HCT116 (cell line): ENCODE results near the gene KRTAP10-8. TPM values are rescaled to one million over a fixed set of nuclear protein-coding genes. Genes with fewer than 3 reads are reported as not detected.

Experiments
- ATAC-seq: fragments of 200-7000 bp; cut with Tn5 transposase; 2 replicates; pipeline ENCODE4 v1.9.1; 2020; ENCODE audit warnings: mild to moderate bottlenecking, moderate library complexity
- BruUV-seq: library from RNA; stranded (reverse); fragments of 400-500 nt; replicated peaks from 2 replicates; lab custom pipeline; 2021; lab: Mats Ljungman, UMichigan
- CTCF ChIA-PET: fragments of 300-600 bp; sonication (Branson Sonifier 250); formaldehyde crosslinking; loops from one replicate; lab custom pipeline; 2021; ENCODE audit warnings: antibody characterized with exemption; lab: Charles Lee
- POLR2A ChIA-PET: fragments of 300-600, 350-600 bp; sonication (Branson Sonifier 250); formaldehyde crosslinking; loops from one replicate; lab custom pipeline; 2021; ENCODE audit warnings: antibody characterized with exemption; lab: Charles Lee
- RAD21 ChIA-PET, 2 experiments: fragments of 300-600 bp; sonication (Branson Sonifier 250); formaldehyde crosslinking; loops; one replicate each; lab custom pipeline; 2023; ENCODE audit warnings: low total read pairs in 2 of 2; ENCODE audit not compliant: uncharacterized antibody in 2 of 2, unreplicated experiment in 2 of 2, low non-redundant PET in 1 of 2; lab: Charles Lee
- DNase-seq: peaks from one replicate; pipeline ENCODE4 v3.0.0-alpha.2; 2010; ENCODE audit warnings: low read depth, low spot score
- H2AFZ ChIP-seq: fragments of 200-600 bp; shearing (Covaris generic), sonication (generic); 2 replicates; pipeline ENCODE4 v1.6.1; 2017; ENCODE audit warnings: low read depth, mixed run types, mixed read lengths, antibody characterized with exemption, low read length; ENCODE audit not compliant: poor library complexity, severe bottlenecking
- H3K27ac ChIP-seq: 2 replicates; pipeline ENCODE4 v1.5.1; 2012; ENCODE audit warnings: low read depth, low read length
- H3K27me3 ChIP-seq: fragments of 200-600 bp; sonication (generic); 2 replicates; pipeline ENCODE4 v1.6.1; 2016; ENCODE audit warnings: mixed run types, low read length, mixed read lengths; ENCODE audit not compliant: insufficient read depth
- H3K36me3 ChIP-seq, 2 experiments: fragments of 200-500 bp in 1 of 2; fragments of 200-600 bp in 1 of 2; sonication (Bioruptor generic) in 1 of 2; sonication (generic) in 1 of 2; 2 replicates each; pipeline versions ENCODE4 v1.5.1 to v1.6.1; 2014 to 2016; ENCODE audit warnings: low read length in 2 of 2, inconsistent platforms in 1 of 2, mixed read lengths in 1 of 2, mixed run types in 1 of 2; ENCODE audit not compliant: insufficient read depth in 2 of 2, control insufficient read depth in 1 of 2
- H3K4me1 ChIP-seq, 2 experiments: fragments of 200-600 bp in 1 of 2; sonication (generic) in 1 of 2; 2 replicates each; pipeline versions ENCODE4 v1.5.1 to v1.6.1; 2012 to 2017; ENCODE audit warnings: low read length in 2 of 2, inconsistent platforms in 1 of 2, mild to moderate bottlenecking in 1 of 2, mixed read lengths in 1 of 2, mixed run types in 1 of 2, moderate library complexity in 1 of 2; ENCODE audit not compliant: insufficient read depth in 2 of 2, control insufficient read depth in 1 of 2
- H3K4me2 ChIP-seq: fragments of 200-600 bp; sonication (generic); 2 replicates; pipeline ENCODE4 v1.6.1; 2017; ENCODE audit warnings: mixed run types, low read length, mixed read lengths
- H3K4me3 ChIP-seq, 2 experiments: fragments of 200-600 bp in 1 of 2; sonication (generic) in 1 of 2; replicated peaks in 1 of 2; 2 replicates each; pipeline ENCODE4 v1.5.1; 2011 to 2016; ENCODE audit warnings: low read length in 2 of 2, control low read depth in 1 of 2, low read depth in 1 of 2, mild to moderate bottlenecking in 1 of 2, mixed read lengths in 1 of 2, mixed run types in 1 of 2
- H3K79me2 ChIP-seq: fragments of 200-600 bp; sonication (generic); 2 replicates; pipeline ENCODE4 v1.6.1; 2017; ENCODE audit warnings: mild to moderate bottlenecking, mixed run types, low read length, moderate library complexity, mixed read lengths; ENCODE audit not compliant: insufficient read depth
- H3K9ac ChIP-seq: fragments of 200-600 bp; sonication (generic); 2 replicates; pipeline ENCODE4 v1.6.1; 2016; ENCODE audit warnings: low read length, mixed read lengths
- H3K9me2 ChIP-seq: fragments of 200-600 bp; sonication (generic), shearing (Covaris generic); 2 replicates; pipeline ENCODE4 v1.6.1; 2017; ENCODE audit warnings: mixed run types, mild to moderate bottlenecking, moderate library complexity; ENCODE audit not compliant: insufficient read depth
- H3K9me3 ChIP-seq, 2 experiments: fragments of 200-500 bp in 1 of 2; fragments of 200-600 bp in 1 of 2; sonication (Bioruptor generic) in 1 of 2; sonication (generic) in 1 of 2; 2 replicates each; pipeline ENCODE4 v1.6.1; 2014 to 2017; ENCODE audit warnings: low read length in 2 of 2, mixed read lengths in 2 of 2, inconsistent platforms in 1 of 2, low read depth in 1 of 2, mild to moderate bottlenecking in 1 of 2, mixed run types in 1 of 2, moderate library complexity in 1 of 2; ENCODE audit not compliant: control insufficient read depth in 1 of 2, insufficient read depth in 1 of 2
- H4K20me1 ChIP-seq: fragments of 200-600 bp; sonication (generic), shearing (Covaris generic); 2 replicates; pipeline ENCODE4 v1.6.1; 2017; ENCODE audit warnings: mixed run types, mild to moderate bottlenecking, moderate library complexity; ENCODE audit not compliant: insufficient read depth
- CEBPB ChIP-seq: IDR thresholded peaks from 2 replicates; pipeline ENCODE4 v1.6.1; 2012; ENCODE audit warnings: low read depth
- EZH2phosphoT487 ChIP-seq: fragments of 200-600 bp; IDR thresholded peaks from 2 replicates; pipeline ENCODE4 v1.6.1; 2018; ENCODE audit warnings: antibody characterized with exemption, borderline replicate concordance
- JUND ChIP-seq: IDR thresholded peaks from 2 replicates; pipeline ENCODE4 v1.6.1; 2012
- POLR2A ChIP-seq: IDR thresholded peaks from 2 replicates; pipeline ENCODE4 v1.7.0; 2011; ENCODE audit warnings: borderline replicate concordance; ENCODE audit not compliant: insufficient read depth, insufficient read length; ENCODE audit errors: extremely low read depth
- RAD21 ChIP-seq: IDR thresholded peaks from 2 replicates; pipeline ENCODE4 v1.6.1; 2012; ENCODE audit warnings: low read depth, mild to moderate bottlenecking
- SIN3A ChIP-seq: IDR thresholded peaks from 2 replicates; pipeline ENCODE4 v1.6.1; 2012; ENCODE audit warnings: low read depth
- intact Hi-C: fragments of 100-400 bp; cut with micrococcal nuclease; formaldehyde crosslinking; loops from 2 replicates; pipeline ENCODE4 v1.10.0; 2022
- total RNA-seq: library from RNA; stranded (reverse); gene quantifications from one replicate; pipeline ENCODE4 v1.2.1, GENCODE V29; 2021; ENCODE audit not compliant: unreplicated experiment
- TF ChIP-seq, protein P1 (sequence below): IDR thresholded peaks from 2 replicates; pipeline ENCODE4 v1.6.1; 2012
- TF ChIP-seq, protein P2 (sequence below): IDR thresholded peaks from 2 replicates; pipeline ENCODE4 v1.6.1; 2012; ENCODE audit warnings: low read depth

Gene KRTAP10-8
- total RNA-seq, 1 experiment from 2014 or later: not detected

DNA sequence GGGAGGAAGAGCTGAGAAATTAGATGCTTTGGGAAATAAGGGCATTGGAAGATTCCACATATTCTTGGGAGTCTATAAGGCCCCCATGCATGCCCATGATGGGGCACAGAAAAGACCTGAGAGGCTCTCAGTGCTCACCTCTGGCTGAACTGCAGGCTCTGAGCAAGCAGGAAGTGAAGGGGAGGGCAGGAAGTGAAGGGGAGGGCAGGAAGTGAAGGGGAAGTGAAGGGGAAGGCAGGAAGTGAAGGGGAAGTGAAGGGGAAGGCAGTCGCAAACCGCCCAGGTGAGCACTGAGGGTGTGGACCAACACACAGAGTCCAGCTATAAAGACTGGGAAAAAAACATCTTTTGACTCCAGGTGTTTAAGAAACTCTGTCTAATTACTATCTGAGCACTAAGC, 18.6 kb downstream of the KRTAP10-8 start:
- no peak for ATAC-seq

More for the DNA sequence above, 18.6 kb downstream of the KRTAP10-8 start:
- ChIA-PET CTCF (no interaction called here), RAD21 (no interaction called here), POLR2A (no interaction called here)
- Histone ChIP-seq H3K9me3 (peaks cover 0 to 3% of the 10 kb centered on the region in 2 experiments; a peak in 1 of 4 replicates), H3K36me3 (no peaks in the 10 kb centered on the region), H3K9me2 (no peaks in the 10 kb centered on the region), H3K4me2 (no peak overlapping the region), H3K27me3 (no peaks in the 10 kb centered on the region), H3K4me3 (no peak overlapping the region), H3K9ac (no peak overlapping the region), H3K27ac (no peak overlapping the region), H2AFZ (no peak overlapping the region), H3K4me1 (no peaks in the 10 kb centered on the region), H4K20me1 (no peaks in the 10 kb centered on the region), H3K79me2 (no peaks in the 10 kb centered on the region)
- BruUV-seq: no TSS peak
- TF ChIP-seq, protein P1, sequence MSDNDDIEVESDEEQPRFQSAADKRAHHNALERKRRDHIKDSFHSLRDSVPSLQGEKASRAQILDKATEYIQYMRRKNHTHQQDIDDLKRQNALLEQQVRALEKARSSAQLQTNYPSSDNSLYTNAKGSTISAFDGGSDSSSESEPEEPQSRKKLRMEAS: no peak
- TF ChIP-seq JUND: no peak
- TF ChIP-seq POLR2A: no peak
- TF ChIP-seq, protein P2, sequence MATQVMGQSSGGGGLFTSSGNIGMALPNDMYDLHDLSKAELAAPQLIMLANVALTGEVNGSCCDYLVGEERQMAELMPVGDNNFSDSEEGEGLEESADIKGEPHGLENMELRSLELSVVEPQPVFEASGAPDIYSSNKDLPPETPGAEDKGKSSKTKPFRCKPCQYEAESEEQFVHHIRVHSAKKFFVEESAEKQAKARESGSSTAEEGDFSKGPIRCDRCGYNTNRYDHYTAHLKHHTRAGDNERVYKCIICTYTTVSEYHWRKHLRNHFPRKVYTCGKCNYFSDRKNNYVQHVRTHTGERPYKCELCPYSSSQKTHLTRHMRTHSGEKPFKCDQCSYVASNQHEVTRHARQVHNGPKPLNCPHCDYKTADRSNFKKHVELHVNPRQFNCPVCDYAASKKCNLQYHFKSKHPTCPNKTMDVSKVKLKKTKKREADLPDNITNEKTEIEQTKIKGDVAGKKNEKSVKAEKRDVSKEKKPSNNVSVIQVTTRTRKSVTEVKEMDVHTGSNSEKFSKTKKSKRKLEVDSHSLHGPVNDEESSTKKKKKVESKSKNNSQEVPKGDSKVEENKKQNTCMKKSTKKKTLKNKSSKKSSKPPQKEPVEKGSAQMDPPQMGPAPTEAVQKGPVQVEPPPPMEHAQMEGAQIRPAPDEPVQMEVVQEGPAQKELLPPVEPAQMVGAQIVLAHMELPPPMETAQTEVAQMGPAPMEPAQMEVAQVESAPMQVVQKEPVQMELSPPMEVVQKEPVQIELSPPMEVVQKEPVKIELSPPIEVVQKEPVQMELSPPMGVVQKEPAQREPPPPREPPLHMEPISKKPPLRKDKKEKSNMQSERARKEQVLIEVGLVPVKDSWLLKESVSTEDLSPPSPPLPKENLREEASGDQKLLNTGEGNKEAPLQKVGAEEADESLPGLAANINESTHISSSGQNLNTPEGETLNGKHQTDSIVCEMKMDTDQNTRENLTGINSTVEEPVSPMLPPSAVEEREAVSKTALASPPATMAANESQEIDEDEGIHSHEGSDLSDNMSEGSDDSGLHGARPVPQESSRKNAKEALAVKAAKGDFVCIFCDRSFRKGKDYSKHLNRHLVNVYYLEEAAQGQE: no peak
- no peak for TF ChIP-seq EZH2phosphoT487
- TF ChIP-seq RAD21: no peak
- TF ChIP-seq SIN3A: no peak
- TF ChIP-seq CEBPB: no peak
- intact Hi-C loops: no loop called here
- no peak for DNase-seq
